Activated naive CD4-positive, alpha-beta T cell (primary cell): Measurements from ENCODE around the gene PHF11.
"Not testable (repeated sequence)": the region's sequence is repeated elsewhere in the genome, so short reads cannot be mapped to it uniquely, and the experiment has no call there.

Source experiments
- DNase-seq, 4 experiments: peaks; one replicate each; lab custom pipeline; 2025; lab: John Stamatoyannopoulos, UW

PHF11 gene

GRCh38 chr13:49546561-49546960 lies 50.8 kb downstream of the PHF11 start:
- DNase-seq: no peak

GRCh38 chr13:49549289-49549688 lies 53.5 kb downstream of the PHF11 start:
- DNase-seq: no peak

GRCh38 chr13:49550942-49551644 lies 55.3 kb downstream of the PHF11 start:
- DNase-seq: no peak

GRCh38 chr13:49553888-49554287 lies 58.1 kb downstream of the PHF11 start:
- DNase-seq: no peak

GRCh38 chr13:49554387-49554786 lies 58.6 kb downstream of the PHF11 start:
- DNase-seq: no peak

- no peak for DNase-seq
These were observed 63.3 kb downstream of the PHF11 start for GRCh38 chr13:49559006-49559405.

- no peak for DNase-seq
These were observed 64.7 kb downstream of the PHF11 start for GRCh38 chr13:49560270-49561061.

GRCh38 chr13:49561062-49561410 lies 65.3 kb downstream of the PHF11 start:
- no peak for DNase-seq

GRCh38 chr13:49563516-49563915 lies 67.8 kb downstream of the PHF11 start:
- no peak for DNase-seq

GRCh38 chr13:49565461-49565860 lies 69.7 kb downstream of the PHF11 start:
- not testable (repeated sequence) for DNase-seq

- DNase-seq: no peak
These were observed 70.7 kb downstream of the PHF11 start for GRCh38 chr13:49566461-49566860.

GRCh38 chr13:49567491-49567890 lies 71.7 kb downstream of the PHF11 start:
- DNase-seq: no peak

- no peak for DNase-seq
These were observed 74.4 kb downstream of the PHF11 start for GRCh38 chr13:49569993-49570689.

GRCh38 chr13:49571299-49572240 lies 75.8 kb downstream of the PHF11 start:
- DNase-seq: no peak
